Astrocyte (in vitro differentiated cells and primary cell): ENCODE data around the gene AAMDC.
"Not testable (repeated sequence)": the region's sequence is repeated elsewhere in the genome, so short reads cannot be mapped to it uniquely, and the experiment has no call there.

ENCODE experiments used
- CTCF ChIP-seq: IDR thresholded peaks from 2 replicates; pipeline ENCODE4 v1.5.1; 2011; ENCODE audit warnings: low read depth, mild to moderate bottlenecking, inconsistent platforms, low read length, moderate library complexity; ENCODE audit not compliant: insufficient read depth
- EZH2 ChIP-seq: IDR thresholded peaks from 2 replicates; pipeline ENCODE4 v1.6.1; 2012; ENCODE audit warnings: mild to moderate bottlenecking, low read length, inconsistent platforms; ENCODE audit not compliant: insufficient read depth

GRCh38 chr11:77843700-77844099 is 22.8 kb downstream of the AAMDC start:
- TF ChIP-seq EZH2, CTCF: not testable (repeated sequence)
